Left ventricle myocardium superior (tissue), 1 donor: ENCODE data around the gene ASPSCR1. TPM values are rescaled to one million over a fixed set of nuclear protein-coding genes. Genes with fewer than 3 reads are reported as not detected.
"Not testable (repeated sequence)": the region's sequence is repeated elsewhere in the genome, so short reads cannot be mapped to it uniquely, and the experiment has no call there.

Experiments
- ATAC-seq: fragments of 200-7000 bp; cut with Tn5 transposase; one replicate; pipeline ENCODE4 v1.9.1; 2020; ENCODE audit warnings: mild to moderate bottlenecking, moderate library complexity
- DNase-seq: peaks from one replicate; pipeline ENCODE4 v3.0.0-alpha.2; 2020
- intact Hi-C: fragments of 100-400 bp; cut with micrococcal nuclease; formaldehyde crosslinking; loops from one replicate; pipeline ENCODE4 v1.11.0; 2022
- total RNA-seq: library from RNA; stranded (reverse); fragmentation: NEBNext Ultra II Directional; extraction: Animal tissue kit (Norgen Biotek cat#: 25700); gene quantifications from one replicate; pipeline ENCODE4 v1.2.1, GENCODE V29; 2021
- donor health status: DM: no; HTN: yes; CAD: no; lungs with severe emphysema.

ASPSCR1 gene
- total RNA-seq, 1 donor from 2014 or later = 25.4 TPM

GRCh38 chr17:82030470-82031302, 53.3 kb downstream of the ASPSCR1 start:
- intact Hi-C loops = no loop called here
- peak; percentile 87 for ATAC-seq
- peak; percentile 90 for DNase-seq

- DNase-seq = no peak
- no peak for ATAC-seq
- intact Hi-C loops = no loop called here
These were observed 54.0 kb downstream of the ASPSCR1 start, which contains the start of gene RAC3 for GRCh38 chr17:82031303-82031884. TSS of gene RAC3 (plus strand) at chr17:82031678. CDS start at chr17:82031762, 84 bp downstream.

DNA sequence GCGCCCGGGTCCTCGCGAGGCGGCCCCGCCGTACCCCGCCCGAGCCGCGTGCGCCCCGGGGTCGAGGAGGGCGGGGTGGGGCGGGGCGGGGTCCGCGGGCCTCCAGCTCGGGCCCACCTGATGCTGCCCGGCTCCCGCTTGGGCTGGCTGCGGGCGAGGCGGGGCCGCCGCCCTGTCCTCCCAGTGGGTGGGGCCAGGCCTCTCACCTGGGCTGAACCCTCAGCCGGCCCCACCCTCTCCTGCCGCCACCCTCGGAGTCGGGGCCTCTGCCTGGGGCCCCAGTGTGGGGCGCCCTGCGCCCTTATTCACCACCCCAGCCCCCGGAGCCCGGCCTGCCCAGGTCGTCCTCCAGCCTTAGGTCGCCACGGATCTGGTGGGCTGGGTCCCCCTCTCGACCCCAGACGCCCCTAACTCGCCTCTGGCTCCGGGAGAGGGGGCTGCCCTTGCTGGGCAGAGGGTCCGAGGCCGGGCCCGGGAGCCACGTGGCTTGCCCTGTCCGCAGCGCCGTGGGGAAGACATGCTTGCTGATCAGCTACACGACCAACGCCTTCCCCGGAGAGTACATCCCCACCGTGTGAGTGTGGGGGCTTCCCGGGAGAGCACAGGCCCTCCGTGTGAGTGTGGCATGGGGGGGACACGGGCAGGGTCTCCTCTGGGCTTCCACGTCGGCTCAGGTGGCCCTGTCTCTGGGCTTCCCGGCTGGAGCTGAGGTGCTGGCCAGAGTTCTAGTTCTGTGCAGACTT, 54.6 kb downstream of the ASPSCR1 start:
- DNase-seq = no peak
- intact Hi-C loops = no loop called here
- no peak for ATAC-seq

DNA sequence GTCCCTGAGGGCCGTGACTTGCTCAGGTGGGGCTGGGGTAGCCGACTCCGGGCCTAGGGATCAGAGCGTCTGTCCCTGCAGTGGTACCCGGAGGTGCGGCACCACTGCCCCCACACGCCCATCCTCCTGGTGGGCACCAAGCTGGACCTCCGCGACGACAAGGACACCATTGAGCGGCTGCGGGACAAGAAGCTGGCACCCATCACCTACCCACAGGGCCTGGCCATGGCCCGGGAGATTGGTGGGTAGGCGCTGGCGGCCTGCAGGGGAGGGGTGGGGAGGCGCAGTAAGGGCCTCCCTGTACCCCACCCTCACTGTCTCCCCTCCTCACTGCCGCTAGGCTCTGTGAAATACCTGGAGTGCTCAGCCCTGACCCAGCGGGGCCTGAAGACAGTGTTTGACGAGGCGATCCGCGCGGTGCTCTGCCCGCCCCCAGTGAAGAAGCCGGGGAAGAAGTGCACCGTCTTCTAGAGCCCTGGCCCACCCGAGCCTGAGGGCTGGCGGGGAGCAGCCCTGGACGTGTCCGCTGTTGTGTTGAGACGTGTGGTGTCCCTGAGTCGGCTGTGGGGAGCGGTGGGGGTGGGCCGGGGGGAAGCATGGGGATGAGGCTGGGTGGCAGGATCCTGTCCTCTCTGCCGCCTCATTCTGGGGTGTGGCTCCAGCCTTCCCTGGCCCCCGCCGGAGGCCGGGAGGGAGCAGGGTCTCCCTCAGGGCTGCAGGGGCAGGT, 56.1 kb downstream of the ASPSCR1 start:
- intact Hi-C loops = no loop called here
- DNase-seq (no peak), ATAC-seq (no peak)

DNA sequence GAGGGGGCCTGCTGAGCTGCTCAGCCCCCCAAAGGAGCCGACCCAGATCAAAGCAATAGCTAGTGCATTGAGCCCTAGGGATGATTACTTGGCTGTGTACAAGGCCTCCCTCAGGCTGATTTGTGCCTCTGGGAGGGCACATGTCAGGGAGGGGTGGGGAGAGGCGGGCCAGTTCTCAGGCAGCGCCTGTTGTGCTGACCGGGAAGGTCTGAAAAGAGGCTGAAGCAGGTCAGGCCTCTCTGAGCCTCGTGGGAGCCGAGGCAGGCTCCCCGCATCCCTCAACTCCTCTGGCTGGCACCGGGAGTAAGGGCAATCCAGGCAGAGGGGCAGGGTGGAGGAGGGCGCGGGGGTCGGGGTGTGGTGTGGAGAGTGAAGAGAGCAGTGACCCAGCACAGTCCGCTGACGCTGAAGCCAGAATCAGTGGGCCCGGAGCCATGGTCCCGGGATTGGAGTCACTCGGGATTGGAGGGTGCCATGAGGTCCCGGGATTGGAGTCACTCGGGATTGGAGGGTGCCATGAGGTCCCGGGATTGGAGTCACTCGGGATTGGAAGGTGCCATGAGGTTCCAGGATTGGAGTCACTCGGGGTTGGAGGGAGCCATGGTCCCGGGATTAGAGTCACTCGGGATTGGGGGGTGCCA, 57.1 kb downstream of the ASPSCR1 start:
- intact Hi-C loops = no loop called here
- ATAC-seq = no peak
- no peak for DNase-seq

GRCh38 chr17:82035488-82035887, 58.1 kb downstream of the ASPSCR1 start:
- DNase-seq = no peak
- no peak for ATAC-seq
- intact Hi-C loops = no loop called here

DNA sequence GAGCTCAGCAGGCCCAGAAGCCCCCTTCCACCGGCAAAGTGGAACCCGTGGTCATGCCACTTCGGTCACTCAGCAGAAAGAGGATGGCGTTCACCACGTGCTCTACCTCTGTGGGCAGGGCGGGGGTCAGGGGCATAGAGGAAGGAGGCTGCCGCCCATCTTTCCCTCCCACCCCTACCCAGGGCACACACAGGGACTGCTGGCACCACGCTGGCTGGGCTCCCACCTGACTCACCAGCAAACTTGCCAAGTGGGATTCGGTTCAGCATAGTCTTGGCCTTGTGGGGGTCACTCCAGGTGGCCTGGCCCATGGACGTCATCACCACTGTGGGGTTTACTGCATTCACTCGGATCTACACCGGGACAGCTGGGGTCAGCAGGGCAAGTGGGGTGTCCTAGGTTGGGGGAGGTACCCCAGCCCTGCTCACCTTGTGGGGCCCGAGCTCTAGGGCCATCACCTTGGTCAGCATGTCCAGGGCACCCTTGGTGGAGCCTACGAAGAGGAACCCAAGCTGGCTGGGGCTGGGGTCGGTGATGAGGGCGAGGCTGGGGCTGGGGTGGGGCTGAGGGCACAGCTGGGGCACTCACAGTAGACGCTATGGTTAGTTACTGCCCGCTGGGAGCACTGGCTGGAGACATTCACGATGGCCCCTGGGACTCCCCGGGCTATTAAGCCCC, 58.7 kb downstream of the ASPSCR1 start:
- no peak for ATAC-seq
- no peak for DNase-seq
- intact Hi-C loops = no loop called here

DNA sequence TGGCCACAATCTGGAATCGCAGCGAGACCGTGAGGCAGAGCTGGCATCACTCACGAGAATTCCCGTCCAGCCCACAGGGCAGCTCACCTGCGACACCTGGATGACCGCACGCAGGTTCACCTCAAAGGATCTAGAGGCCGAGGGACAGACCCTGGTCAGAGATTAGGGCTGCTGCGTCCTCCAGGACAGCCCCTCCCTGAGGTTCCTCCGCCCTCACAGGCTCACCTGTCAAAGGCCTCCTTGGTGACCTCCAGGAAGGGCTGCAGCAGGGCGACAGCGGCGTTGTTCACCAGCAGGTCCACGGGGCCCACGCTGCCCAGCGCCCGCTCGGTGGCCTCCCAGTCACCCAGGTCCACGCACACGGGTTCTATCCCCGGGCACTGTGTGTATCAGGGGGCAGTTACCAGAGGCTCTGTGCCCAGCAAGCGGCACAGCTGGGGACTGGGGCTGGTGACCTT, 59.2 kb downstream of the ASPSCR1 start:
- no peak for ATAC-seq
- DNase-seq = no peak
- intact Hi-C loops = no loop called here

DNA sequence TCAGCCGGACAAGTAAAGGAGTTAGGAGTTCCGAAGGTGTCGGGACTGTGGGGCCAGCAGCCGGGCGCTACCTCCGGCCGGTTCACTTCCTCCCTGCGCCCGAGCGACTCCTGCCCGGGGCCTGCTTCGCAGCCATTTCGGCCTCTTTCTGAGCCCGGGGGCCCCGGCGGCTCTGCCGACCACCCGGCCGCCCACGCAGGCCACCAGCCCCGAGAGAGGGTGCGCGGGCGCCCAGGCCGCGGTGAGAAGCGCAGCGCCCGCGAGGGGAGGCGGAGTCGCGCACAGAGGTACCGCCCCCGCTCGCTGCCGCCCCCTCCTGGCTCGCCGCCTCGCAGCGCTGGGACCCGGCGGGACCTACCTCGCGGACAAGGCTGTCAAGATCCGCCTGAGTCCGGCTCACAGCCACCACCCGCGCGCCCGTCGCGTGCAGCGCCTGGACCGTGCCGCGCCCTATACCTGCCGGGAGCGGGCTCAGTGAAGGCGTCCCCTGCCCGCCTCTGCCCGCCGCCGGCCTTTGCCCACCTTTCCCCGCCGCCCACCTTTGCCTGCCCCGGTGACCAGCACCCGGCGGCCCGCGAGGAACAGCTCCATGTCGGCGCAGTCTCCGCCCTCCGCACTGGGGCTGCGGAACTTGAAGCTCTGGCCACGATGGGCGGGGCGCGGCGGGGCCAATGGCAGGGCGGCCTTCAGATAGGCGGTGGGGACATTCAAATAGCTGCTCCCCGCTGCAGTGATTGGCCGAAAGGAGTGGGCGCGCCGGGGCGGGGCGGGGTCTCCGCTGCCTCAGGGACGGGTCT, 59.9 kb downstream of the ASPSCR1 start, which contains the start of gene DCXR:
DCXR (minus strand) TSS at position 606 of the 797 bp plus-strand sequence; CDS start at position 591, 15 bp downstream.
- ATAC-seq = peak; percentile 97
- intact Hi-C loops = no loop called here

DNA sequence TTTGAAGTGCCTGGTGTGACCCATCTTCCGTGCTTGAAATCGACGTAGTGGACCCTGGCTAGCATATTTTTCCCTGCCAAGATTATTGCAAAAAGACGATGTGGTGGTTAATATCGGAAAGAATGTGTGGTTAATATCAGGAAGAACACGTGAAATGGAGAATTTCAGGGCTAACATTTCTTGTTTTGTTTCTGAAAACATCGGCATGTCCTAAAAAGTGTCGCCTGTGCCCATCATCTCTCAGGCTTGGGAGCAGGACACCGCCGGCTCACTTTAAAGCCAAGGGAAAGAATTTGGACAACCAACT, 60.4 kb downstream of the ASPSCR1 start:
- ATAC-seq = no peak
- intact Hi-C loops = no loop called here
- no peak for DNase-seq

More for the DNA sequence above, 59.9 kb downstream of the ASPSCR1 start, which contains the start of gene DCXR:
- peak; percentile 99 for DNase-seq

DNA sequence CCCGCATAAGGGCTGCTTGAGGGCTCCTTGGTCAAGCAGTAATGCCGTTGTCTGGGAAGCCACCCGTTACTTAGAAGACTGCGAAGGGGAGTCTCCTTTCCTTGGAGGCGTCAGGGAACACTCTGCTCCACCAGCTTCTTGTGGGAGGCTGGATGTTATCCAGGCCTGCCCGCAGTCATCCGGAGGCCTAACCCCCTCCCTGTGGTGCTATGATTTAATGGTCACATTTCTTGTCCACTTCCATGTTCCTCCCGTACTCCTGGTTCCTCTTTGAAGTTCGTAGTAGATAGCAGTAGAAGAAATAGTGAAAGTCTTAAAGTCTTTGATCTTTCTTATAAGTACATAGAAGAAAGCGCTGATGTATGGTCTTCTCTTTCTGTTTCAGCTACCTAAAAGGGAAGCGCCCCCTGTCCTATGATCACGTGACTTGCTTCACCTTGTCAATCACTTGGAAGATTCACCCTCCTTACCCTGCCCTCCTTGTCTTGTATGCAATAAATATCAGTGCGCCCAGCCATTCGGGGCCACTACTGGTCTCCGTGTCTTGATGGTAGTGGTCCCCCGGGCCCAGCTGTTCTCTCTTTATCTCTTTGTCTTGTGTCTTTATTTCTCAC, 61.5 kb downstream of the ASPSCR1 start:
- intact Hi-C loops, ATAC-seq, DNase-seq: not testable (repeated sequence)

DNA sequence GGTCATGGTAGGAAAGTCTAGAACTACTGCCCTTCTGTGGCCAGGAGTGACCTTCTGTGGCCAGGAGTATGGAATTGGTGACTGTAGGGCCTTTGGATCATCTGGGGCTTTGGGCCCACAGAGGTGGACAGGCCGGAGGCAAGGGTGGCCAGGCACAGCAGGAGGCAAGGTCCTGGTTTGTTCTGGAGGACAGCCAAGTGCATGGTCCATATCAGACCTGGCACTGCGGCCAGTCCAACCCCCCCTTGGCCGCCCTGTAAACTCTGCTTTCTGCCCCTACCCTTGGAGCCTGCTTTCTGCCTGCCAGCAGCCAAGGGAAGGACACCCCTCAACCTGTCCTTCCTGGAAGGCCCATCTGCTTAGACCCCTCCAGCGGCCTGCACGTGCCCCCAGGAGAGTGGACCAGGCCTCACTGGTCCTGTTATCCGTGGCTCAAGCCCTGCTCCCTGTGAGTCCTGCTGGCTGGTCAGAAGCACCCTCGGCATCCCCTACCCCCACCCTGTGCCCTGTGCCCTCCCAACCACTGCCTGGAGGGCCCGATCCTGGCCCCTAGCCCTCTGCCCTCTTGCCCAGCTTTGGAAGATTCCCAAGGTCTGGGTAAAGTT, 62.4 kb downstream of the ASPSCR1 start:
- no peak for DNase-seq
- ATAC-seq = no peak
- intact Hi-C loops = no loop called here

DNA sequence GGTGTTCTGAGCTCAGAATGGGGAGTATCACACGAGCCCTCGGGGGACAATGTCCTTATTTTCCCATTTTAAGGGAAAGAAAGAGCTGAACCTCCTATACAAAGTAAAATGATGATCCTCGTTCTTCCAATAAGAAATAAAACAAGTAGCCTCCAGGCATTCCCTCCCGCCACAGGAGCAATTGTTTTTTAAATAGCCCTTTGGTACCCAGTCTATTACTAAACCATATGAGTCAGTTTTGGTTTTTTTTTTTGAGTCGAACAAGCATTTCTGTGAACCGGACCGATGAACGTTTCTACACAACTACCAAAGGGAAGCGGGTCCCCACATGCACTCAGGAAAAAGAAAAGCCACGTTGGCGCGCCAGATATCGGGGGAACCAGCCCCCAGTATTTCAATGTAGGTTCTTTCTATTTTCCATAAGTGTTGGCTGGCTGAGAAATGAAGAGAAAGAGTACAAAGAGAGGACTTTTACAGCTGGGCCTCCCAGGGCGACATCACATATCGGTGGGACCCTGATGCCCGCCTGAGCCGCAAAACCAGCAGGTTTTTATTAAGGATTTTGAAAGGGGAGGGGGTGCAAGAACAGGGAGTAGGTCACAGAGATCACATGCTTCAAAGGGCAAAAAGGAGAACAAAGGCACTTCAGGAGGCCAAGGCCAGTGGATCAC, 63.9 kb downstream of the ASPSCR1 start:
- no peak for ATAC-seq
- DNase-seq = no peak
- intact Hi-C loops = no loop called here

- intact Hi-C loops = no loop called here
- ATAC-seq (no peak), DNase-seq (no peak)
These were observed 65.2 kb downstream of the ASPSCR1 start for GRCh38 chr17:82042649-82043048.

DNA sequence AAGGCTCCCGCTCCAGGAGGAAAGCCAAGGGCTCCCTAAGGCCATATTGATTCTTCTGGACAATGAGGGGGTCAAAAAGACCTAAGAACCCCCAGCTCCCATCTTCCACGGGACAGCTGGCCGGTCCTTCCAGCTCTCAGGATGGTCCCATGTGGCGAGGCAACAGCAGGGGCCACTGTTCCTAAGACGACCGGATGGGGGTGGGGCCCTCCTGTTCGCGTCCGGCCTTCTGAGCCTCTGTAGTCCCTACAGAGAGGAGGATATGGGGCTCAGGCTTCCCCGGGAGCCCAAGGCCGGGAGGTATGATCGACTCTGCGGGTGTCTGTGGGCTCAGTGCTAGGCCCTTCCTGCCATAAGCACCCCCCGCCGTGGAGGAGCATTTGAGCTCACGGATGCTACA, 66.1 kb downstream of the ASPSCR1 start:
- no peak for DNase-seq
- intact Hi-C loops = no loop called here
- ATAC-seq = no peak

- intact Hi-C loops = no loop called here
- DNase-seq (no peak), ATAC-seq (no peak)
These were observed 68.6 kb downstream of the ASPSCR1 start for GRCh38 chr17:82045936-82046484.
